ENCODE data around the gene AFAP1L2. TPM values are rescaled to one million over a fixed set of nuclear protein-coding genes. Genes with fewer than 3 reads are reported as not detected.

Gene AFAP1L2
- polyA plus RNA-seq, 1 donor from 2014 or later = 0.88 TPM

GRCh38 chr10:114356126-114356525 lies 48.2 kb downstream of the AFAP1L2 start:
- no peaks in the 10 kb centered on the region for H3K9me3 ChIP-seq (ENCODE audit: low read length)
- H3K36me3 ChIP-seq (ENCODE audit: insufficient read depth, low read length) = no peaks in the 10 kb centered on the region
- no peaks in the 10 kb centered on the region for H3K9me2 ChIP-seq (ENCODE audit: insufficient read depth, low read length)
- no peak overlapping the region for H2AFZ ChIP-seq (ENCODE audit: low read depth, low read length)
- H3K4me3 ChIP-seq (ENCODE audit: low read length) = no peak overlapping the region
- H4K20me1 ChIP-seq (ENCODE audit: insufficient read depth) = no peaks in the 10 kb centered on the region
- H3K27me3 ChIP-seq (ENCODE audit: insufficient read depth, low read depth, low read length) = no peaks in the 10 kb centered on the region
- H3F3A ChIP-seq (ENCODE audit: insufficient read depth, low read length, poor library complexity, severe bottlenecking) = no peaks in the 10 kb centered on the region
- H3K9ac ChIP-seq (ENCODE audit: low read length) = no peak overlapping the region
- no peak overlapping the region for H3K27ac ChIP-seq (ENCODE audit: low read length)
- TF ChIP-seq EZH2 (IDR thresholded peaks at IDR 0.05; ENCODE audit: borderline replicate concordance, insufficient read depth, low read length, poor library complexity, severe bottlenecking) = no peak
- TF ChIP-seq TAF1 (IDR thresholded peaks at IDR 0.05; ENCODE audit: low read depth) = no peak
- TF ChIP-seq POLR2AphosphoS5 (IDR thresholded peaks at IDR 0.05) = no peak
- H3K79me2 ChIP-seq (replicated peaks; ENCODE audit: insufficient read depth, low read length) = no peaks in the 10 kb centered on the region
- H3K4me2 ChIP-seq (ENCODE audit: low read length) = no peak overlapping the region

- H3K4me3 ChIP-seq (ENCODE audit: low read length) = no peak overlapping the region
- TF ChIP-seq CTCF (IDR thresholded peaks at IDR 0.05; ENCODE audit: poor library complexity, severe bottlenecking) (no peak), RAD21 (conservative IDR thresholded peaks at IDR 0.05) (no peak), EZH2 (IDR thresholded peaks at IDR 0.05; ENCODE audit: borderline replicate concordance, insufficient read depth, low read length, poor library complexity, severe bottlenecking) (no peak), TAF1 (IDR thresholded peaks at IDR 0.05; ENCODE audit: low read depth) (no peak), REST (IDR thresholded peaks at IDR 0.05; ENCODE audit: borderline replicate concordance) (no peak), MXI1 (conservative IDR thresholded peaks at IDR 0.05; ENCODE audit: poor library complexity, severe bottlenecking) (no peak), EP300 (conservative IDR thresholded peaks at IDR 0.05; ENCODE audit: poor library complexity, severe bottlenecking) (no peak), SMC3 (conservative IDR thresholded peaks at IDR 0.05; ENCODE audit: poor library complexity) (no peak), POLR2AphosphoS5 (IDR thresholded peaks at IDR 0.05) (no peak)
- no peaks in the 10 kb centered on the region for H3K36me3 ChIP-seq (ENCODE audit: insufficient read depth, low read length)
- no peak overlapping the region for H3K27ac ChIP-seq (ENCODE audit: low read length)
- H3K4me2 ChIP-seq (ENCODE audit: low read length) = no peak overlapping the region
- no peaks in the 10 kb centered on the region for H3K27me3 ChIP-seq (ENCODE audit: insufficient read depth, low read depth, low read length)
- no peak overlapping the region for H2AFZ ChIP-seq (ENCODE audit: low read depth, low read length)
- H4K20me1 ChIP-seq (ENCODE audit: insufficient read depth) = no peaks in the 10 kb centered on the region
- H3F3A ChIP-seq (ENCODE audit: insufficient read depth, low read length, poor library complexity, severe bottlenecking) = no peaks in the 10 kb centered on the region
- no peak overlapping the region for H3K9ac ChIP-seq (ENCODE audit: low read length)
- no peaks in the 10 kb centered on the region for H3K79me2 ChIP-seq (replicated peaks; ENCODE audit: insufficient read depth, low read length)
- H3K9me2 ChIP-seq (ENCODE audit: insufficient read depth, low read length) = no peaks in the 10 kb centered on the region
- H3K9me3 ChIP-seq (ENCODE audit: low read length) = no peaks in the 10 kb centered on the region
Observed at GRCh38 chr10:114353383-114353782, 50.9 kb downstream of the AFAP1L2 start.

Data from neural cell (in vitro differentiated cells).